ENCODE results near the gene N4BP2L1. TPM values are rescaled to one million over a fixed set of nuclear protein-coding genes. Genes with fewer than 3 reads are reported as not detected.

N4BP2L1 gene
- total and polyA plus RNA-seq, 2 of the 8 experiments (the other 6 are each of a cell fraction or from before 2014, with no cell fraction given): 1.3 to 3.1 TPM

DNA sequence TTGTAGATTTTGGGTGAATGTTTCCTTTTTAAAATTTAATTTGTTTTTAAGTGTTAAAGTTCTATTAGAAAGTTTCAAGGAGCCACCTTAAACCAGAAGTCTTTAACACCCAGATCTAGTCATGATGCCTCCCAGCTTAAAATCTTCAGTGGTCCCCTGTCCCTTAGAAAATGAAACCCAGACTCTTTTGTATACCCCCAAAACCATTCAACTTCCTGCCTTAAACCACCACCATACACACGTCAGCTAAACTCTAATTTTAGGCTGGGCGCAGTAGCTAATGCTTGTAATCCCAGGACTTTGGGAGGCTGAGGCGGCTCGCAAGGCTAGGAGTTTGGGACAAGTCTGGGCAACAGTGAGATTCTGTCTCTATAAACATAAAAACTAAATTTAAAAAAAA lies 37.9 kb downstream of the N4BP2L1 start:
- Histone ChIP-seq H3K36me3 (ENCODE audit: control insufficient read depth in 2 of 4, insufficient read depth in 4 of 4, low read length in 3 of 4) (peaks cover 0 to 5% (median 2%) of the 10 kb centered on the region in 4 experiments; a peak in 2 of 8 replicates), H2BK120ac (replicated peaks; ENCODE audit: low read depth, low read length) (no peak overlapping the region), H3K79me1 (ENCODE audit: low read depth, low read length) (no peaks in the 10 kb centered on the region), H3K4ac (replicated peaks; ENCODE audit: insufficient read length, low read depth, low read length) (no peak overlapping the region), H2AFZ (ENCODE audit: low read length) (no peak overlapping the region), H2BK5ac (ENCODE audit: low read depth, low read length) (no peak overlapping the region), H3K4me1 (replicated peaks in 1 of 4; ENCODE audit: control insufficient read depth in 3 of 4, insufficient read depth in 4 of 4, low read length in 3 of 4) (peaks cover 0 to 4% (median under 1%) of the 10 kb centered on the region in 4 experiments; a peak in 2 of 7 replicates), H3K18ac (ENCODE audit: extremely low read depth, low read length) (no peak overlapping the region), H2BK20ac (ENCODE audit: low read length) (no peak overlapping the region), H4K20me1 (replicated peaks in 1 of 2; ENCODE audit: control insufficient read depth in 1 of 2, insufficient read depth in 2 of 2, low read length in 2 of 2) (no peaks in the 10 kb centered on the region), H3K79me2 (ENCODE audit: control insufficient read depth in 1 of 2, insufficient read depth in 2 of 2, low read length in 2 of 2) (no peaks in the 10 kb centered on the region), H4K5ac (ENCODE audit: insufficient read length, low read depth, low read length) (no peak overlapping the region), H3K9me3 (ENCODE audit: insufficient read depth in 2 of 2, low read depth in 1 of 2, low read length in 1 of 2) (no peaks in the 10 kb centered on the region), H3K9ac (replicated peaks in 1 of 4; ENCODE audit: extremely low read depth in 1 of 4, low read depth in 3 of 4, low read length in 3 of 4) (no peak overlapping the region), H3K27ac (ENCODE audit: low read depth, low read length) (no peak overlapping the region), H3K14ac (ENCODE audit: insufficient read length) (no peak overlapping the region), H3K4me3 (ENCODE audit: extremely low read depth in 1 of 4, insufficient read depth in 2 of 4, low read depth in 3 of 4, low read length in 4 of 4) (no peak overlapping the region), H2BK15ac (ENCODE audit: low read length) (no peak overlapping the region), H4K8ac (ENCODE audit: extremely low read depth, insufficient read depth, low read length) (no peak overlapping the region), H3K27me3 (replicated peaks in 1 of 4; ENCODE audit: control insufficient read depth in 3 of 4, extremely low read depth in 1 of 4, insufficient read depth in 3 of 4, low read length in 3 of 4) (no peaks in the 10 kb centered on the region), H3K23ac (ENCODE audit: insufficient read length) (no peak overlapping the region), H3K56ac (replicated peaks; ENCODE audit: insufficient read length, low read depth, low read length) (no peak overlapping the region), H3K23me2 (ENCODE audit: low read depth, low read length) (no peaks in the 10 kb centered on the region), H3K4me2 (ENCODE audit: insufficient read depth in 1 of 2, low read depth in 2 of 2, low read length in 2 of 2) (no peak overlapping the region), H2AK5ac (ENCODE audit: low read depth, low read length) (no peak overlapping the region), H4K91ac (replicated peaks; ENCODE audit: insufficient read length, low read length) (no peak overlapping the region), H2BK12ac (ENCODE audit: low read depth, low read length) (no peak overlapping the region)
- POLR2A ChIA-PET (ENCODE audit: partially characterized antibody): interaction anchor here (0.9 kb wide), 1 partner anchor 28 kb away, joined by 3 read pairs; no protein-coding TSS in a partner anchor
- FAIRE-seq (no peak), DNase-seq (ENCODE audit: low read depth in 1 of 2, low spot score in 2 of 2) (no peak)
- 86% methylated on average over 4 of the region's 4 CpGs; no CpG with 5 or more reads in 1 of the 2 experiments for WGBS, 2 experiments (ENCODE audit: extremely low coverage in 1 of 2, insufficient coverage in 1 of 2, insufficient read length in 1 of 2, insufficient replicate concordance in 2 of 2, low coverage in 1 of 2, low lambda C conversion rate in 2 of 2, missing lambda C conversion rate in 1 of 2)
- CTCF ChIA-PET (ENCODE audit: partially characterized antibody): interaction anchor here (0.7 to 1.8 kb wide), 6 partner anchors 8 to 143 kb away, joined by 3 to 7 read pairs (median 4); no protein-coding TSS in a partner anchor
- no peak for TF ChIP-seq SP2 (IDR thresholded peaks at IDR 0.05; ENCODE audit: low read length)
- no peak for TF ChIP-seq EZH2 (IDR thresholded peaks at IDR 0.05; ENCODE audit: low read depth, low read length, severe bottlenecking)
- TF ChIP-seq GABPA (IDR thresholded peaks at IDR 0.05; ENCODE audit: borderline replicate concordance, insufficient read depth, low read length): no peak
- no peak for TF ChIP-seq KDM4A (IDR thresholded peaks at IDR 0.05; ENCODE audit: low read depth, low read length, severe bottlenecking)
- TF ChIP-seq POU5F1 (IDR thresholded peaks at IDR 0.05; ENCODE audit: low read depth, low read length): no peak
- no peak for TF ChIP-seq EP300 (IDR thresholded peaks at IDR 0.05; ENCODE audit: borderline replicate concordance in 1 of 2, low read depth in 2 of 2, low read length in 2 of 2)
- TF ChIP-seq KDM5A (IDR thresholded peaks at IDR 0.05; ENCODE audit: low read length): no peak
- TF ChIP-seq RAD21 (IDR thresholded peaks at IDR 0.05 in 1 of 2, conservative IDR thresholded peaks at IDR 0.05 in 1 of 2; ENCODE audit: low read depth in 2 of 2, low read length in 2 of 2): no peak
- TF ChIP-seq RFX5 (IDR thresholded peaks at IDR 0.05; ENCODE audit: borderline replicate concordance, low read depth, low read length): no peak
- TF ChIP-seq CBX5 (IDR thresholded peaks at IDR 0.05; ENCODE audit: low read depth, low read length): no peak

Data from H1 (cell line).